Muscle of back (tissue), 11 donors: ENCODE results near the gene PITPNM1. TPM values are rescaled to one million over a fixed set of nuclear protein-coding genes. Genes with fewer than 3 reads are reported as not detected.
"Not testable (repeated sequence)": the region's sequence is repeated elsewhere in the genome, so short reads cannot be mapped to it uniquely, and the experiment has no call there.

Source experiments
- DNase-seq, 3 donors: peaks; one replicate each; pipeline versions ENCODE4 v3.0.0 to v3.0.0-alpha.2; 2013
- polyA plus RNA-seq, 10 donors: library from polyadenylated mRNA; unstranded; fragments of 120-200 nt; gene quantifications; one replicate each; pipeline ENCODE4 v1.2.1, GENCODE V29; 2013; ENCODE audit not compliant: insufficient read length in 10 of 10

PITPNM1 gene
- polyA plus RNA-seq, 10 donors = 6.0 to 9.9 (median 8.3) TPM

GRCh38 chr11:67489885-67490726 lies 15.1 kb downstream of the PITPNM1 start:
- DNase-seq = no peak

GRCh38 chr11:67489203-67489884 lies 15.8 kb downstream of the PITPNM1 start:
- no peak for DNase-seq

GRCh38 chr11:67486481-67487195 lies 18.5 kb downstream of the PITPNM1 start:
- DNase-seq = no peak

GRCh38 chr11:67485873-67486361 lies 19.2 kb downstream of the PITPNM1 start:
- not testable (repeated sequence) for DNase-seq

GRCh38 chr11:67484847-67485311 lies 20.3 kb downstream of the PITPNM1 start:
- DNase-seq = no peak

- no peak for DNase-seq
Observed at GRCh38 chr11:67483831-67484665, 21.1 kb downstream of the PITPNM1 start.

GRCh38 chr11:67482827-67483798 lies 22.1 kb downstream of the PITPNM1 start, which contains the start of gene AIP:
AIP (plus strand) TSS chr11:67483026; CDS start chr11:67483159, 133 bp downstream.
- DNase-seq = peak; percentile 98 to 100 (median 98)

- DNase-seq = no peak
Observed at GRCh38 chr11:67482275-67482826, 22.8 kb downstream of the PITPNM1 start.

GRCh38 chr11:67477344-67478050 lies 27.7 kb downstream of the PITPNM1 start:
- DNase-seq = not testable (repeated sequence)

GRCh38 chr11:67476692-67477091 lies 28.5 kb downstream of the PITPNM1 start:
- not testable (repeated sequence) for DNase-seq

GRCh38 chr11:67472882-67473281 lies 32.3 kb downstream of the PITPNM1 start:
- DNase-seq = no peak

- no peak for DNase-seq
Observed at GRCh38 chr11:67470337-67471002, 34.7 kb downstream of the PITPNM1 start.

GRCh38 chr11:67469508-67469811 lies 35.7 kb downstream of the PITPNM1 start:
- no peak for DNase-seq

- peak; percentile 91 to 96 (median 93) for DNase-seq
Observed at GRCh38 chr11:67468759-67469507, 36.2 kb downstream of the PITPNM1 start, which contains the start of gene TMEM134. TMEM134 (minus strand) TSS chr11:67469251; CDS start chr11:67469192, 59 bp downstream.

- no peak for DNase-seq
Observed at GRCh38 chr11:67468456-67468758, 36.8 kb downstream of the PITPNM1 start.

GRCh38 chr11:67468056-67468455 lies 37.1 kb downstream of the PITPNM1 start:
- no peak for DNase-seq

GRCh38 chr11:67466962-67467771 lies 38.0 kb downstream of the PITPNM1 start:
- no peak for DNase-seq
